OCI-LY3 (cell line): Measurements from ENCODE around the gene GPR55.

Experiments used
- EZH2phosphoT487 ChIP-seq: fragments of 200-600 bp; shearing (Covaris generic); IDR thresholded peaks from 2 replicates; pipeline ENCODE4 v1.6.1; 2018; ENCODE audit warnings: antibody characterized with exemption, mixed run types, low read depth
- TF ChIP-seq, protein P1 (sequence below): fragments of 200-600, 300-600 bp; sonication (generic); IDR thresholded peaks from 2 replicates; pipeline ENCODE4 v1.5.1; 2014; ENCODE audit warnings: antibody characterized with exemption, low read length, low read depth

DNA sequence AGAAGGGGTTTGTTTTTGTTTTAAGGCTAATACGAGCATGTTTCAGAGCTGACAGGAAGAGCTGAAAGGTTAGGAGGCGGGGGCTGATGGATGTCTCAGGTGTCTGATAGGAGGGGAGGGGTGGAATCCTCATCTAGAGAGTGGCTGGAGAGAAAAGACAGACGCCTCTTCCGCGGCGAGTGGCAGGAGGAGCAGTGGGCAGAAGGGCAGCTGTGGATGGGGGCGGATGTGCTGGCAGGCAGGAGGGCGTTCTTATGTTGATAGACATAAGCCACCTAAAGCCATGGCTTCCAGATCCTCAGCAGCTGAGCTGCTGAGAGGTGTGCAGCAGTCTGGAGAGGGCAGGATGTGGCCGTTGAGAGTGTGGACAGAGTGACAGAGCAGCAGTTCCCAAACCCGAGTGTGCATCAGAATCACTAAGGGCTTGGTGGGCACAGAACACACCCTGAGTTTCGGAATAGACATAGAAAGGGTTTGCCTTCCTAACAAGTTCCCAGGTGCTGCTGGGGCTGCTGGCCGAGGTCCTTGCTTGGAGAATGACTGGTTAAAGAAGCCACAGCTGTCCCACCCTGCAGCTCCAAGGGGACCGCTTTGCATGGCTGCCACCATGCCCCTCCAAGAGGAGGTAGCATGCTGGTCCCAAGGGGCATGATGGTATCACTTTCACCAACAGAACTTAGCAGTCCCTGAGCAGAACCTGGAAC is 63.3 kb downstream of the GPR55 start:
- TF ChIP-seq, protein P1, sequence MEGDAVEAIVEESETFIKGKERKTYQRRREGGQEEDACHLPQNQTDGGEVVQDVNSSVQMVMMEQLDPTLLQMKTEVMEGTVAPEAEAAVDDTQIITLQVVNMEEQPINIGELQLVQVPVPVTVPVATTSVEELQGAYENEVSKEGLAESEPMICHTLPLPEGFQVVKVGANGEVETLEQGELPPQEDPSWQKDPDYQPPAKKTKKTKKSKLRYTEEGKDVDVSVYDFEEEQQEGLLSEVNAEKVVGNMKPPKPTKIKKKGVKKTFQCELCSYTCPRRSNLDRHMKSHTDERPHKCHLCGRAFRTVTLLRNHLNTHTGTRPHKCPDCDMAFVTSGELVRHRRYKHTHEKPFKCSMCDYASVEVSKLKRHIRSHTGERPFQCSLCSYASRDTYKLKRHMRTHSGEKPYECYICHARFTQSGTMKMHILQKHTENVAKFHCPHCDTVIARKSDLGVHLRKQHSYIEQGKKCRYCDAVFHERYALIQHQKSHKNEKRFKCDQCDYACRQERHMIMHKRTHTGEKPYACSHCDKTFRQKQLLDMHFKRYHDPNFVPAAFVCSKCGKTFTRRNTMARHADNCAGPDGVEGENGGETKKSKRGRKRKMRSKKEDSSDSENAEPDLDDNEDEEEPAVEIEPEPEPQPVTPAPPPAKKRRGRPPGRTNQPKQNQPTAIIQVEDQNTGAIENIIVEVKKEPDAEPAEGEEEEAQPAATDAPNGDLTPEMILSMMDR: no peak
- no peak for TF ChIP-seq EZH2phosphoT487
